SIG-M5 (cell line): ENCODE measurements around the gene SLC29A2.

ENCODE experiments used
- DNase-seq: peaks from one replicate; lab custom pipeline; 2025; lab: John Stamatoyannopoulos, UW

Gene SLC29A2, protein sequence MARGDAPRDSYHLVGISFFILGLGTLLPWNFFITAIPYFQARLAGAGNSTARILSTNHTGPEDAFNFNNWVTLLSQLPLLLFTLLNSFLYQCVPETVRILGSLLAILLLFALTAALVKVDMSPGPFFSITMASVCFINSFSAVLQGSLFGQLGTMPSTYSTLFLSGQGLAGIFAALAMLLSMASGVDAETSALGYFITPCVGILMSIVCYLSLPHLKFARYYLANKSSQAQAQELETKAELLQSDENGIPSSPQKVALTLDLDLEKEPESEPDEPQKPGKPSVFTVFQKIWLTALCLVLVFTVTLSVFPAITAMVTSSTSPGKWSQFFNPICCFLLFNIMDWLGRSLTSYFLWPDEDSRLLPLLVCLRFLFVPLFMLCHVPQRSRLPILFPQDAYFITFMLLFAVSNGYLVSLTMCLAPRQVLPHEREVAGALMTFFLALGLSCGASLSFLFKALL

DNA sequence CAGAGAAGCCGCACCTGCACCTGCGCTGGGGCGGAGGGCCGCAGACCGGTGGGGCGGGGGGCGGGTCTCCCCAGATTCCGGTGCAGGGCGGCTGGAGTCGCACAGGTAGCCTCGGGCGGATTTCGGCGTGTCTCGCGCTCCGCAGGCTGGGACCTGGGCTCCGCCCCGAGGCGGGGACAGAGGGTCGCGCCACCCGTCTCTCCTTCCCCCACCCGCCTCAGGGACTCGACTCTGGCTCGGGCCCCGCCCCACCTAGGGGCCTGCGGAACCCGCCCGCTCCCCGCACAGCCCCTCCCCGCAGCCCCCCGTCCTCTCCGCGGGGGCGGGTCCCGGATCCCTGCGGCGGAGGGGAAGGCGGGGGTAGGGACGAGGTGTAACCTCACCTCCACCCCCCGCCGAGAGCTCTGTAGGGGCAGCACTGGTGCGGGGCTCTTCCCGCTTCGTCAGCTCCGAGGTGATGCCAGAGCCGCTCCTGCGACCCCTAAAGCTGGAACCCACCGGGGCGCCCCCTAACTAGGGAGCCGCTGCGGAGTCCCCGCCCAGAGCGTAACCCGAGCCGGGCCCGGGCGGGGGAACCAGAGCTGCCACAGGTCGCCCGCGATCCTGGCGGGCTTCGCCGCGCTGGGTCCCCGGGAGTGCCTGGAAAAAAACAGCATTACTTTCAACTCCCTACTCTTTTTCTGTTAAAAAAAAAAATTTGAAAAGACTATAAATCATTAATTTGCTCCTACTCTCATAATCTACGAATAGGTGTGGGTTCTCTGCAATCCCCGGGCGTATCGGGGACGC is at the start of gene SLC29A2:
TSS of gene SLC29A2 (minus strand) at position 134 of the 789 bp plus-strand sequence. CDS start 169 bp downstream, outside the sequence.
- DNase-seq = peak; percentile 50

DNA sequence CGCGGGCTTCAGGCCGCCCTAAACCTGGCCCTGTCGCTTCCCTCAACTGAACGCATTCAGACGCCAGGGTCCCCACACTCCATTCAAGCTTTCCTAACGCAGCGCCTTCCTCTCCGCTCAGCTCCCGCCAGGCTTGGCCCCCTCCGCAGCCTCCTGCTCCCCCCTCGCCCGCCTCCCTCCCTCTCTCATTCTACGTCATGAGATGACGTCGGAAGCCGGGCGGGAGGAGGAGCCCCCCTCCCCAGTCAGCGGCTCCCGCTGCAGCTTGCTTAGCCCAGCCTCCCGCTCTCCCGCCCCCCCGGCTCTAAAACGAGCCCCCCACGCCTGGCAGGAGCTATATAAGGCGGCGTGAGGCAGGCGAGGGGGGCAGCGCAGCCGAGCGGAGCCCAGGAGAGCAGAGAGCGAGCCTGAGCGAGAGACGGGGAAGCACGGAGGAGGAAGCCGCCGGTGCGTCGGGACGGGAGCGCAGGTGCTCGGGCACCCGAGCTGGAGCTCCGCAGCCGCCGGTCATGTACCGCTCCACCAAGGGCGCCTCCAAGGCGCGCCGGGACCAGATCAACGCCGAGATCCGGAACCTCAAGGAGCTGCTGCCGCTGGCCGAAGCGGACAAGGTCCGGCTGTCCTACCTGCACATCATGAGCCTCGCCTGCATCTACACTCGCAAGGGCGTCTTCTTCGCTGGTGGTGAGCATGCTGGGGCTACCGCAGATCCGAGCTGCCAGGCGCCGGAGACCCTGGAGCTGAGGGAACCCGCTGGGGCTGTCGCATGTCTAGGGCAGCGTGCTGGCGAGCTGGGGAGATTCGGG is 49.3 kb upstream of the SLC29A2 start, which contains the start of gene NPAS4:
TSS of gene NPAS4 (plus strand) at position 365 of the 806 bp plus-strand sequence. CDS start at position 510, 145 bp downstream.
- no peak for DNase-seq

DNA sequence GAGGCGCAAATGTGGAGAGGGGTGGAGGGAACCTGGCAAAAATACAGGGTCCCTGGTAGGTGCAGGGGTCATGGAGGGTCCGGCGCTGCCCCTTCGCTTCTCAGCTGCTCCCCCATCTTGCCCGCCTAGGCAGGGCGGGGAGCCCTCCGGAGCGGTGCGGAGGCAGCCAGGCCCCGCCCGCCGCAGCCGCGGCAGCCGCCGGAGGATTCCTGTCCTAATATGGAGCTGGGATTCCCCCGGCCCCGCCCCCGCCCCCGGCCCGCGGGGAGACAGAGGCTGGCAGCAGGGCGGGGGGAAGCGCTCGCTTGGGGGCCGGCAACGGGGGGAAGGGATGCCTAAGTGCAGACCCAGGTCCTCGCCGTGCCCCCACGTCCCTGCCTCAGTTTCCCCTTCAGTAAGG is 48.3 kb upstream of the SLC29A2 start:
- DNase-seq = no peak

DNA sequence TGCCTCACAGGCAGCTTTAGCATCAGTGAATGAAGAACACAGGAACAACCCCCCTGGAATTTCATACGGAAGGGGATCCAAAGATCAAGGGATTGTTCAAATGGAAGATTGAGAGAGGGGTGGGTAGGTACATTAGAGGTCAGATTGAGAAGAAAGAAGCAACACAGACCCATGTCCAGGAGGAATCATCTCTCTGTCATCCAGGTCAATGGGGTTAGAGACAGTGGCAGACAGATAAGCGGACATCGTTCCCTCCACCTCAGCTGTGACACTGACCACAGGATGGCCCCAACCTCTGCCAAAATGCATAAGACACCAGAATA is 47.4 kb upstream of the SLC29A2 start:
- DNase-seq = no peak

DNA sequence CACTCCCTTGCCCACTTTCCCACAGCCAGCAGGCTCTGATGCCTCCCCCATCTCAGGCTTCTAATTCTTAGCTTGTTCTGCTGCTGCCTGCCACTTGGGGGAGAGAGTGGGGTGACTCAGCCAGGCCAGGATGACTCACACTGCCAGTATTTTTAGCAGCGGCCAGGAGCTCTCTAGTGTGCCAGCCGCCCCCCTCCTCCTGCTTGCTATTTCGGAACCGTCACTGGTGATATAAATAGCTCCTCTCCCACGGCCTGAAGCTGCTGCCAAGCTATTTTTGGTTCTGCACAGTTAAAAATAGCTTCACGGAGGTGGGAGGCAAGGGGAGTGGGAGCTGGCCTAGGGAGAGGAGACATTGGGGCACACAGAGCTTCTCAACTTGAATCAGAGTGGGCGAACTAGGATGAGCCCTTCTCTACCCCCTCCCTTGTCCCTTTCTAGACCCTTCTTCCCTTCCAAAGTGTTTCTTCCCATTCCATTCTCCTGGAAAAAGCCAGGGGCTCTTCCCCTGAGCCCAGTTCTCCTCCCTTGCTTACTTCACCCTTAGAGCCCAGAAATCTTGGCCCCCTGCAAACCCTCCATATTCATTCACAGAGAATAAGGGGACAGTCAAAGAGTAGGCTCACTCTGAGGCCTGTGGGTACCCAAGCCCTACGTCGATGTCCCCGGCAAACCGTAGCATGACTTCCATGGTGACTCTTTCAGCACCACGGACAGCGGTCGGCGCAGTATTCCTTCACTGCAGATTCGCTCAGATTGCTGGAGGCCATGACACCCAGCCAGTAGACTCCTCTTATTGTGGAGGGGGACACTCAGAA is 46.8 kb upstream of the SLC29A2 start:
- peak; percentile 63 for DNase-seq

DNA sequence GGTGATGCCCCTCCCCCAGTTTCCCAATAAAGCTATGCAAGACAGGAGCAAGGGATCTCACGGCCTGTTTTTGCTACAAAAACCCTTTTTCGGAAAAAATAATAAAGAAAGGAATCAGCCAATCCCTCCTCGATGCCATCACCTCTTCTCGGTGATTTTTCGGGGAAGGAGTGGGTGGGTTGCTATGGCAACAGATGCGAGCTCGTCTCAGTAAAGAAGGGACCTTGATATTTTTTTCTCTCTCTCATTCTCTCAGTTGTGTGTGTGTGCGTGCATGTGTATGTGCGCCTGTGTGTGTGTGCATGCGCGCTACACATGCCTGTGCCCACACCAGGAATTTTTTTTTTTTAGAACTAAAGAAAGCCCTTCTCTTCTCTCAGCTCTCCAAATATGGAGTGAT is 45.4 kb upstream of the SLC29A2 start:
- DNase-seq = no peak

DNA sequence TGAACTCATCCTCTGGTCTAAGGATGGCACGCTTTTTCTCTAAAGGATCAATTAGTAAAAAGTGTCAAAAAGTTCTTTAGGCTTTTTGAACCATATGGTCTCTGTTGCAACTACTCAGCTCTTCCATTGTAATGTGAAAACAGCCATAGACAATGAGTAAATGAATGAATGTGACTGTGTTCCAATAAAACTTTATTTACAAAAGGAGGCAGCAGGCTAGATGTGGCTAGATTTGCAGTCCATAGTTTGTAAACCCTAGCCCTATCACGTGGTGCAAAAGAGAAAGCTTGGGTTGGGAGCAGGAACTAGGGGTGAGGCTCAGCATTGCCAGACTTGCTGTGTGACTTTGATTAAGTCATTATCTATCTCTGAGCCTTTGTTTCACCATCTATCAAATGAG is 43.9 kb upstream of the SLC29A2 start:
- DNase-seq = no peak

DNA sequence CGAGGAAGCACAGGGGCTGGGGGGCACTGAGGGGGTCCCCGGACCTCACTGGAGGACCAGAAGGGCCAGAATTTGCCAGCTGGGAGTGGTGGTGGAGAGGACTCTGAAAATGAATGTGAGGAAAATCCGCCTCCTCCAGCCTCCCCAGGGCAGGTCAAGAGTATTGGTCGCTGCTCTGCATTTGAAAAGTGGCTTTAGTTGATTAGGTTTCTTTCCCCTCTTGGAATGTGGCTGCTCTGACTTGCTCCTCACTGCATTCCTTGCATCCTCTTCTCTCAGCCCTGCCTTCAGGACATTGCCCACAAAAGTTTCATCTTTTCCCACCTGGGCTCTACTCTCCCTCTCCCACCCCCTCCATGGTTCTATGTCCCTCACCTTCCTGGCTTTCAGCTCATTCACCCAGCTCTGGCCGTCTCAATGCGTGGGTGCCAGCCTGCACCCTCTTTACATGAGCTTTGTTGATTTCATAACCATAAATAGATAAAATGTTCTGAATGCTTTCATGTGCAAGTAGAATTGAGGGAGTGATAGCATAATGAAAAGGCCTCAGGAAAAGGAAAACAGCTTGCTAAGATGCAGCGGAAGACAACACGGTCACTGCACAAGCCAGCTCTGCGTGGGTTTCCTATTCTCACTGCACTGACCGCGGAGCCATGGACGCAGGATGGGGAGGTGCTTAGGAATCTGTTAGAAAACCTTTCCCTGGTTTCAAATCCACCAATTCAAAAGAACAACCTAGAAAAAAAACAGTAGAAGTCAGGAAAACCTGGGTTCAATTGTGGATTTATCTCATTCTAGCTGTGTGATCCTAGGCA is 42.8 kb upstream of the SLC29A2 start:
- no peak for DNase-seq

DNA sequence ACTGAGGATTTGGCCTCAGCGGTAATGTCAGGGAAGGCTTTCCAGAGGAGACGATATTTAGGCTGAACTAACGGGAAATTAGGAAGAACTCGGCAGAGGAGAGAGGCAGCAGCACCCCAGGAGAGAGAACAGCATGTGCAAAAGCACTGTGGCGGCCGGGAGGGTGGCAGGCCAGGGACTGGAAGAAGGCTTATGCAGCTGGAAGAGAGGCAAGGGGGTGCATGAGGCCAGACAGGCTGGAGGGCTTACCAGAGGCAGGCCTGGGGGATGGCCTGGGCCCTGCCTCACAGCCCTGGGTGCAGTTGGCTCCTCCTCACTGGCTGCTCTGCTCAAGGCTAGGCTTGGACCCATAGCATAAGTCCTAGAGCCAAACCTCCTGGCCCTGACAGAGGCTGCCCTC is 41.6 kb upstream of the SLC29A2 start:
- DNase-seq = no peak

DNA sequence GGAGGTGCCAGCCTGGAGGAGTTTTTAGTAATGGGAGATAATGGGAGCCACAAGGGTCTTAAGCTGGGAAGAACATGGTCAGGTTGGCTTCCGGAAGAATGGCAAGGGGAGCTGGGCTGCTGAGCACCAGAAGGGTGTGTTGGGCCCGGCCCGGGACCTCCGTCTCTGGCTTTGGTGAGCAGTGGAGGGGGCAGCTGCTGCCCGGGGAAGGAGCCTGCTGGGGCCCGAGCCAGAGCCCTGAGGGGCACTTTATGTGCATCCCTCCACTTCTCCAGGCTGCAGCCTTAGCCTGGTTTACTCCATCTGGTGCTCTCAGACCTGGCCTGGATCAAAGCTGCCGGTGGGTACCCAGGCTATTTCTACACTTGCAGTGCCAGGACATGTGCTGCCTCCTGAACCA is 40.5 kb upstream of the SLC29A2 start:
- DNase-seq = no peak

DNA sequence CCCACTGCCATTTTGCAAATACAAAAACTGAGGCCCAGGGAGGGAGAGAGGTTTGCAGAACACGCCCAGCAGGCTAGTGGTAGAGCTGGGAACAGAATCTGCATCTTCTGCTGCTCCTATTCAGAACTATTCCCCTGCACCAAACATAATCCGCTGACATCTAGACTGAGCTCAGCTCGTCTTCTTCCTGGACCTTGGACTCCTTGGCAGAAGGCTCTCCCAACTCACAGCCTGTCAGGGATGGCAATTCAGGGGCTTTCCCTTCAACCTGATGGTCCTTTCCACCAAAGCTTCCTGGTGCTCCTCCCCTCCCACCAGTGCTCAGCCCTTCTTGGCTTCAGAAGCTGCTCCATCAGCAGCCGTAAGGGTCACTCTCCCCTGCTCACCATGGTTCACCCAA is 39.8 kb upstream of the SLC29A2 start:
- no peak for DNase-seq

DNA sequence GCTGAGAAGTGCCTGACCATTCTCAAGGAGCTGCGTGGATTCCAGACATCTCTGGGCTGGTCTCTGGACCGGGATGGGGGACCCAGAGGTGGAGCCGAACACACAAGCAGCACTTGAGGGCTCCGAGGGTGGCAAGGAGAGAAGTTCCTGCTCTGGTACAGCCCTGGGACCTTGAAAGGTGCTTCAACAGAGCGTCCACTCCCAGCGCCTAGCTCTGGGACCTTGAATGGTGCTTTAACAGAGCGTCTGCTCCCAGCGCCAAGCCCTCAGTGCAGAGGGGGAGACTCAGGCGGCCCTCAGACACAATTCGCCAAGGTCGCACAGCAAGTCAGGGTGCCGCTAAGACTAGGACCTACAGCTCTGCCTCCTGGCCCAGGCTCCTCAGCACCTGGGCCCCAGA is 38.6 kb upstream of the SLC29A2 start:
- no peak for DNase-seq

DNA sequence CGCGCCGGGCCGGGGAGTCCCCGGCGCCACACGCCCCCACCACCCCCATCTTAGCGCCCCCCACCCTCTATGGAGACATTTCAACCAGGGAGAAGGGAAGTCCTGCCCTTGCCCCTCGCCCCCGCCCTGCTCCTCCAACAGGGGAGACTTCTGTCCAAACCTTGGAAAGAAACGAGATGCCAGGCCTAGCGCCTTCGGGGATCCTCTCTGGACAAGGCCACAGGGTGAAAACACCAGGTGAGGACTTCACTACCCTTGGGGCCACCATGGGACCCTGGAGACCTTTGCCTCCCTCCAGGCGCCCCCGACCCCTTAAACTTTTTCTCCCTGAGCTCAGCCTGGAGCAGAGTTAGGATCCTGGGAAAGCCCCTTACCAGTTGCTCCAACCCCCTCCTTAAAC is 37.7 kb upstream of the SLC29A2 start:
- DNase-seq = no peak

DNA sequence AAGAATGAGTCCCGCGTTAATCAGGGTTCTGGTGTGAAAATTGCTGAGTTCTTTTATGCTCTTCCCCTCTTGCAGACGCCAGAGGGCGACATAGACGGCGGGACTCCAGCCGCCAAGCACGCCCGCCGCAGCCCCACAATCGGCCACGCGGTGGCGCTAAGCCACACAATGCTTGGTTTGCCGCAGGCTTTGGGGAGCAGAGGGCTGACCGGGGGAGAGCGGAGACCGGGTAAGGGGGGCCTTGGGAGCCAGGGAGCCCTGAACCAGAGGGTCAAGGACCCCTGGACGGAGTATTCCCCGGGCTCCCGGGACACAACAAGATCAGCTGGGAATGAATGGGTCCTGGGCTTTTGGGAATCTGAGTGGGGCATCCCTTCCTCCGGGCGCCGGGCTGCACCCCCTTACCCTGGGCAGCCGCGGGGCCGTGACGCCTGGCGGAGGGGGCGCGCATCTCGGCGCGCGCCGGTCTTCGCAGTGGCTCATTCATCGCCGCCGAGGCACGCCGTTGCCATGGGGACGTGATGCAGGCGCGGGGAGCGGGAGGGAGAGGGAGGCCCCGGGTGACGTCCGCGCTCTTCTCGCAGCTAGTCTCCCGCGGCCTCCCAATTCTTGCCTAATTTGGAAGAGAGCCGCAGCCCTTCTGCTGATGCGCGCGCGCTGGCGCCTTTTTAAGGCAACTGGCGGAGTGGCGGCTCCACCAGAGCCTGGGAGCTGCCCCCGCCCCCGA is 37.1 kb upstream of the SLC29A2 start:
- peak; percentile 65 for DNase-seq

DNA sequence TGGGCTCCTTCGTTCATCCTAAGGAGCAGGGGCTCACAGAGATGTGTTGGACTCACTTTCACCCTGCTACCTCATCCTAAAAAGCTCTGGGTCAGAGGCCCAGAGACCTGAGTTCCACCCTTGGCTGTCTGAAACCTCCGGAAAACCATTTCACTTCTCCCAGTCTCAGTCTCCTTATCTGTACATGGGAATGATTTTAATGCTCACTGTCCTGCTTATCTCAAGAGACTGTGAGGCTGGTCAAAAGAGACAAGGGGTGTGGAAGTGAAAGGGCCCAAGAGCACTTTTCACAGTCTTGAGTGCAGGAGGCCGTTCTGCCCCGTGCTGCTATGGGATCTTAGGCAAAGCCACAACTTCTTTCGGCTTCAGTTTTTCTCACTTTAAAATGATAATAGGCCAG is 36.1 kb upstream of the SLC29A2 start:
- no peak for DNase-seq

DNA sequence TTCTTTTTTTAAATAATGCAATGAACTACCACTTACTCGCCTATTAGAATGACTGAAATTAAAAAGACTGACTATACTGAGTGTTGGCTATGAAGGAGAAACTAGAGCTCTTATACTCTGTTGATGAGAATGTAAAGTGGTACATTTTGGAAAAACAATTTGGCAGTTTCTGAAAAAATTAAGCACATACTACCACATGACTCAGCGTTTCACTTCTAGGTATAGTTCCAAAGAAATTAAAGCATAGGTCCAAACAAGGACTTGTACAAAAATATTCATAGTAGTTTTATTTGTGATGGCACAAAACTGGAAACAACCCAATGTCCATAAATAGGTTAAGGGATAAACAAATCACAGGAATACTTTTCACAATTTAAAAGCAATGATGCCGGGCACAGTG is 22.4 kb upstream of the SLC29A2 start:
- no peak for DNase-seq

DNA sequence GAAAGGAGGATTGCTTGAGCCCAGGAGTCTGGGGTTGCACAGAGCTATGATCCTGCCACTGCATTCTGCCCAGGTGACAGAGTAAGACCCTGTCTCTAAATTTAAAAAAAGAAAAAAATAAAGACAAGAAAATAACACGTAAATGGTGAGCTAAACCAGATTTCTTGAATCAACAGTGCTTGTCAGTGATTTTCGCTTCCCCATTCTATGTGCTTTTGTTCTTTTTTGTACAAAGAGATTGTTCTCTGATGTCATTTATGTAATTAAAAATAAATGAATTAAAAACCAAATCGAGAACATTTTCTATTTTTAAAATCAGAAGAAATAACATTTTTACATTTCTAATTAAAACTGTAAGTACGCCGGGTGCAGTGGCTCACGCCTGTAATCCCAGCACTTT is 19.8 kb upstream of the SLC29A2 start:
- DNase-seq = no peak

DNA sequence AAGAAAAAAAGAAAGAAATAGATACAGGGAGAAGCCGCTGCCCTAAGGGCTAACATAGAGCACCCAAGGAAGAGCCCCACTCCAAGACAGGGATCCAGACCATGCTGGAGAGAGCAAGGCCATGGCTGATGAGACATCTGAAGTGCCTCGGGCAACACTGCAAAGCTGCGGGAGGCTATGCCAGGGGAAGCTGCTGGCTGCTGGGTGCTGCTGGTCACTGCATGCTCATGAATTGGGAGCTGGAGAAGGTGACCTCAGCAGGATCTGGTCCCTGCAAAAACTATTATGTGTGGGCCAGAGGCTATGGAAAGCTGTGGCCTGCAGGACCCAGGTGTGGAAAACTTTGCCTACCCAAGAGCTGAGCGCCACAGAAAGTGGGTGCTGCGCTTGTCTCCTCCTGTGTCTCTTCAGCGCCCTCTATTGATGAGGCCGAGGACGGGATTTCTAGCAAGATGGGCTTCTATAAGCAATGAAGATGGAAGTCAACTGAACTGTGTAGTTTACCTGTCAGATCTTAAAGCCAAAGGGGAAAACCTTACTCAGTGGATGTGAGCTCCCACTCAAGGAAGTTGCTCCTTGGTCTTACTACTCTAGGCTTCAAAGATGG is 17.3 kb upstream of the SLC29A2 start:
- DNase-seq = no peak
